H1 (cell line): Measurements from ENCODE around the gene CNBP. TPM values are rescaled to one million over a fixed set of nuclear protein-coding genes. Genes with fewer than 3 reads are reported as not detected.

Experiments
- ASH2L ChIP-seq: fragments of 200-600, 300-600 bp; sonication (generic); IDR thresholded peaks from one replicate; pipeline ENCODE4 v1.7.1; 2017; ENCODE audit warnings: low read length
- PHF8 ChIP-seq: fragments of 200-600 bp; sonication (generic); conservative IDR thresholded peaks from 2 replicates; pipeline ENCODE4 v1.7.1; 2012; ENCODE audit warnings: low read depth, mild to moderate bottlenecking, inconsistent platforms, low read length, moderate library complexity
- polyA plus RNA-seq, 7 experiments: library from polyadenylated mRNA; depleted of rRNA in 3 of 7; stranded (reverse) in 5 of 7; unstranded in 2 of 7; fragments of >200 nt in 5 of 7; fragments of 200-250 nt in 2 of 7; gene quantifications; 1 replicate in 5 of 7; 2 replicates in 1 of 7; 4 replicates in 1 of 7; pipeline versions ENCODE4 v1.2.1 to v1.2.3, GENCODE V29; 2011 to 2013; ENCODE audit warnings: missing spikeins in 2 of 7, mixed read lengths in 2 of 7
- total RNA-seq: library from RNA; stranded (reverse); fragmentation: NEBNext Ultra II Directional; extraction: Animal tissue kit (Norgen Biotek cat#: 25700); gene quantifications from 2 replicates; pipeline ENCODE4 v1.2.1, GENCODE V29; 2021

Gene CNBP
- total and polyA plus RNA-seq, 2 of the 8 experiments (the other 6 are each of a cell fraction or from before 2014, with no cell fraction given), result 315 to 371 TPM

GRCh38 chr3:129207479-129207878 is 23.8 kb upstream of the CNBP start (continued):
- TF ChIP-seq ASH2L, result no peak
- TF ChIP-seq PHF8, result no peak
